ENCODE data around the gene TMEM163. TPM values are rescaled to one million over a fixed set of nuclear protein-coding genes. Genes with fewer than 3 reads are reported as not detected.

Gene TMEM163
- total RNA-seq, 2 donors from 2014 or later = 16.2 to 27.5 TPM

- H3K4me3 ChIP-seq = no peak overlapping the region
- no peak overlapping the region for H3K27ac ChIP-seq
- ATAC-seq (no peak), DNase-seq (no peak)
- peaks cover 20% of the 10 kb centered on the region for H3K4me1 ChIP-seq
- 75 to 80% methylated on average over 2 of the region's 2 CpGs for WGBS, 2 donors
- intact Hi-C loops (cut with DNase I) = loop anchor here (10.0 kb wide), 1 partner anchor 295 kb away; no protein-coding TSS in a partner anchor
- H3K27me3 ChIP-seq = no peaks in the 10 kb centered on the region
- no peaks in the 10 kb centered on the region for H3K36me3 ChIP-seq (replicated peaks in 1 of 2; ENCODE audit: insufficient read depth in 1 of 2, low read depth in 2 of 2)
- no peaks in the 10 kb centered on the region for H3K9me3 ChIP-seq
- TF ChIP-seq, protein P1, sequence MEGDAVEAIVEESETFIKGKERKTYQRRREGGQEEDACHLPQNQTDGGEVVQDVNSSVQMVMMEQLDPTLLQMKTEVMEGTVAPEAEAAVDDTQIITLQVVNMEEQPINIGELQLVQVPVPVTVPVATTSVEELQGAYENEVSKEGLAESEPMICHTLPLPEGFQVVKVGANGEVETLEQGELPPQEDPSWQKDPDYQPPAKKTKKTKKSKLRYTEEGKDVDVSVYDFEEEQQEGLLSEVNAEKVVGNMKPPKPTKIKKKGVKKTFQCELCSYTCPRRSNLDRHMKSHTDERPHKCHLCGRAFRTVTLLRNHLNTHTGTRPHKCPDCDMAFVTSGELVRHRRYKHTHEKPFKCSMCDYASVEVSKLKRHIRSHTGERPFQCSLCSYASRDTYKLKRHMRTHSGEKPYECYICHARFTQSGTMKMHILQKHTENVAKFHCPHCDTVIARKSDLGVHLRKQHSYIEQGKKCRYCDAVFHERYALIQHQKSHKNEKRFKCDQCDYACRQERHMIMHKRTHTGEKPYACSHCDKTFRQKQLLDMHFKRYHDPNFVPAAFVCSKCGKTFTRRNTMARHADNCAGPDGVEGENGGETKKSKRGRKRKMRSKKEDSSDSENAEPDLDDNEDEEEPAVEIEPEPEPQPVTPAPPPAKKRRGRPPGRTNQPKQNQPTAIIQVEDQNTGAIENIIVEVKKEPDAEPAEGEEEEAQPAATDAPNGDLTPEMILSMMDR (IDR thresholded peaks at IDR 0.05) = no peak
- TF ChIP-seq POLR2A (IDR thresholded peaks at IDR 0.05) = no peak
These were observed 308.8 kb downstream of the TMEM163 start for GRCh38 chr2:134410006-134410405.

DNA sequence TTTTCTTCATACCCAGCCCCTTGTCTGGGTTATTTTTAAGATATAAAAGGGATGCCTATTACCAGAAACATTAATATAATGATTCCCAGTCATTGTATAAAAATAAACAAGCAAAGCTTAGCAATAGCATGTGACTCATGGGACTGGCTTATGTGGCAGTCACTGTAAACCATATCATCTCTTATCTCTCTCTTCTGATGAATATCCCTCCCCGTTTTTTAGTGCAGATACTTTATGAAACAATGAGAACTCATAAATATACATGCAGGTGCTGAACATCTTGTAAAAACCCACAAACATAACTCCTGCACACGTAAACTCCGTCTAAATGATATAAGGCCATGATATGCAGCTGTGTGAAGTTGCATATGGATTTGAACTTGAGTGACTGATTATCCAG lies 310.0 kb downstream of the TMEM163 start:
- H3K4me1 ChIP-seq = peaks cover 28% of the 10 kb centered on the region
- TF ChIP-seq, protein P1 (IDR thresholded peaks at IDR 0.05) = no peak
- no peak for TF ChIP-seq POLR2A (IDR thresholded peaks at IDR 0.05)
- no peaks in the 10 kb centered on the region for H3K27me3 ChIP-seq
- no peak overlapping the region for H3K27ac ChIP-seq
- DNase-seq = no peak
- intact Hi-C loops (cut with DNase I) = no loop called here
- ATAC-seq = no peak
- H3K36me3 ChIP-seq (replicated peaks in 1 of 2; ENCODE audit: insufficient read depth in 1 of 2, low read depth in 2 of 2) = no peaks in the 10 kb centered on the region
- 51 to 54% methylated on average over 3 of the region's 3 CpGs for WGBS, 2 donors
- no peak overlapping the region for H3K4me3 ChIP-seq
- no peaks in the 10 kb centered on the region for H3K9me3 ChIP-seq

DNA sequence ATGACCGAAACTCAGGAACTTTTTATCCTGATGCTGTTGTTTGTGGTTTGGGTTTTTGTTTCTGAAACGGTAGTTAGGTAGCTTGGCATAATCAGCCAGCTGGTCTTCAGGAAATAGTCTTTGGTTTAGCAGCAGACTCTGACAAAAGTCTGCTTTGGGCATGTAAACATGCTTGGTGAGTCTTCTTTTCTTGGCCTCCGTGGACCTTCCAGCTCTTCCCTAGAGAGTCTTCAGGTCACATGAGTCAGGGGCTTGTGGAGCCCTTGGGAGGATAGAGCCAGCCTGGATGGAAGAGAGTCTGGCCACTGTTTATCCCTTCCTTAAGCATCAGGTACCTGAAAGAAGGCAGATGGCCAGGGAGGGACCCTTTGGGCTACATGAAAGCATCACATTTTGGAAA lies 310.4 kb downstream of the TMEM163 start:
- no peak overlapping the region for H3K4me3 ChIP-seq
- DNase-seq (no peak), ATAC-seq (no peak)
- H3K27me3 ChIP-seq = no peaks in the 10 kb centered on the region
- H3K9me3 ChIP-seq = no peaks in the 10 kb centered on the region
- peaks cover 30% of the 10 kb centered on the region for H3K4me1 ChIP-seq
- intact Hi-C loops (cut with DNase I) = no loop called here
- no peak overlapping the region for H3K27ac ChIP-seq
- WGBS, 2 donors = 69 to 87% methylated on average over 3 of the region's 3 CpGs
- H3K36me3 ChIP-seq (replicated peaks in 1 of 2; ENCODE audit: insufficient read depth in 1 of 2, low read depth in 2 of 2) = no peaks in the 10 kb centered on the region
- TF ChIP-seq, protein P1 (IDR thresholded peaks at IDR 0.05) = no peak
- no peak for TF ChIP-seq POLR2A (IDR thresholded peaks at IDR 0.05)

GRCh38 chr2:134407154-134407890 lies 311.5 kb downstream of the TMEM163 start:
- Histone ChIP-seq H3K9me3 (no peaks in the 10 kb centered on the region), H3K27ac (no peak overlapping the region), H3K27me3 (no peaks in the 10 kb centered on the region), H3K4me1 (peaks cover 26% of the 10 kb centered on the region), H3K36me3 (replicated peaks in 1 of 2; ENCODE audit: insufficient read depth in 1 of 2, low read depth in 2 of 2) (no peaks in the 10 kb centered on the region), H3K4me3 (no peak overlapping the region)
- TF ChIP-seq, protein P1 (IDR thresholded peaks at IDR 0.05) = no peak
- no peak for TF ChIP-seq POLR2A (IDR thresholded peaks at IDR 0.05)
- ATAC-seq (no peak), DNase-seq (no peak)
- WGBS, 2 donors = 87 to 93% methylated on average over 4 of the region's 4 CpGs
- intact Hi-C loops (cut with DNase I) = no loop called here

GRCh38 chr2:134406736-134407135 lies 312.1 kb downstream of the TMEM163 start:
- intact Hi-C loops (cut with DNase I) = no loop called here
- no peaks in the 10 kb centered on the region for H3K36me3 ChIP-seq (replicated peaks in 1 of 2; ENCODE audit: insufficient read depth in 1 of 2, low read depth in 2 of 2)
- peaks cover 26% of the 10 kb centered on the region for H3K4me1 ChIP-seq
- no peak for DNase-seq
- H3K27ac ChIP-seq = no peak overlapping the region
- ATAC-seq = no peak
- 94 to 95% methylated on average over 3 of the region's 3 CpGs for WGBS, 2 donors
- TF ChIP-seq, protein P1 (IDR thresholded peaks at IDR 0.05) = no peak
- TF ChIP-seq POLR2A (IDR thresholded peaks at IDR 0.05) = no peak
- H3K27me3 ChIP-seq = no peaks in the 10 kb centered on the region
- no peaks in the 10 kb centered on the region for H3K9me3 ChIP-seq
- H3K4me3 ChIP-seq = no peak overlapping the region

Measured in body of pancreas (tissue), 4 donors.